GM12878 (cell line): Measurements from ENCODE around the gene PPARA. TPM values are rescaled to one million over a fixed set of nuclear protein-coding genes. Genes with fewer than 3 reads are reported as not detected.

Experiments used
- ATAC-seq: fragments of 200-7000 bp; cut with Tn5 transposase; 3 replicates; pipeline ENCODE4 v1.9.1; 2020; ENCODE audit warnings: mild to moderate bottlenecking, moderate library complexity
- BruUV-seq: library from RNA; stranded (reverse); fragments of 400-500 nt; replicated peaks from 2 replicates; lab custom pipeline; 2021; lab: Mats Ljungman, UMichigan
- CTCF ChIA-PET: fragments of 300-600 bp; sonication (Branson Sonifier 250); formaldehyde crosslinking; extraction: SDS; loops from one replicate; lab custom pipeline; 2021; ENCODE audit warnings: inconsistent platforms; lab: Yijun Ruan, JAX
- POLR2A ChIA-PET: fragments of 350-600 bp; formaldehyde crosslinking; extraction: SDS; loops from one replicate; lab custom pipeline; 2021; ENCODE audit warnings: inconsistent platforms; lab: Charles Lee
- RAD21 ChIA-PET: fragments of 300-600 bp; sonication (Branson Sonifier 250); formaldehyde crosslinking; loops from one replicate; lab custom pipeline; 2023; ENCODE audit warnings: antibody characterized with exemption; ENCODE audit not compliant: unreplicated experiment; lab: Charles Lee
- SMC1A ChIA-PET: fragments of 300-600 bp; sonication (Branson Sonifier 250); formaldehyde crosslinking; loops from one replicate; lab custom pipeline; 2023; ENCODE audit not compliant: unreplicated experiment, uncharacterized antibody; lab: Charles Lee
- DNase-seq: peaks from one replicate; pipeline ENCODE4 v3.0.0-alpha.2; 2011; ENCODE audit warnings: low read depth, low spot score
- FAIRE-seq: peaks from 3 replicates; lab custom pipeline; 2011; peaks lifted over from hg19 to GRCh38; lab: Jason Lieb, UNC
- H2AFZ ChIP-seq: 2 replicates; pipeline ENCODE4 v1.6.0; 2011; ENCODE audit warnings: low read depth, low read length, control low read depth; ENCODE audit not compliant: control insufficient read depth
- H3K27ac ChIP-seq: 2 replicates; pipeline ENCODE4 v1.5.1; 2011; ENCODE audit warnings: control low read depth; ENCODE audit not compliant: control insufficient read depth, insufficient read depth
- H3K27me3 ChIP-seq, 2 experiments: replicated peaks in 1 of 2; 2 replicates each; pipeline versions ENCODE4 v1.6.0 to v1.6.1; 2011; ENCODE audit warnings: low read length in 1 of 2; ENCODE audit not compliant: control insufficient read depth in 2 of 2, insufficient read depth in 2 of 2
- H3K36me3 ChIP-seq, 2 experiments: 2 replicates each; pipeline ENCODE4 v1.5.1; 2011; ENCODE audit warnings: low read length in 1 of 2; ENCODE audit not compliant: control insufficient read depth in 2 of 2, insufficient read depth in 2 of 2
- H3K4me1 ChIP-seq: 2 replicates; pipeline ENCODE4 v1.6.1; 2011; ENCODE audit warnings: mild to moderate bottlenecking, low read length, moderate library complexity, mixed read lengths; ENCODE audit not compliant: control insufficient read depth, insufficient read depth
- H3K4me2 ChIP-seq: 2 replicates; pipeline ENCODE4 v1.6.0; 2011; ENCODE audit warnings: control low read depth; ENCODE audit not compliant: control insufficient read depth, insufficient read depth
- H3K4me3 ChIP-seq: fragments of 200-600 bp; sonication (generic); 2 replicates; pipeline ENCODE4 v1.5.1; 2016
- H3K79me2 ChIP-seq: 2 replicates; pipeline ENCODE4 v1.6.0; 2011; ENCODE audit warnings: low read length; ENCODE audit not compliant: control insufficient read depth, insufficient read depth
- H3K9ac ChIP-seq: 2 replicates; pipeline ENCODE4 v1.8.0; 2011; ENCODE audit warnings: low read length, control low read depth, mixed read lengths; ENCODE audit not compliant: control insufficient read depth, insufficient read depth
- H3K9me3 ChIP-seq: replicated peaks from 3 replicates; pipeline ENCODE4 v1.5.1; 2011; ENCODE audit warnings: mild to moderate bottlenecking, low read length; ENCODE audit not compliant: control insufficient read depth, insufficient read depth
- H4K20me1 ChIP-seq: 2 replicates; pipeline ENCODE4 v1.6.0; 2011; ENCODE audit not compliant: control insufficient read depth, insufficient read depth
- ATF3 ChIP-seq: IDR thresholded peaks from 2 replicates; pipeline ENCODE4 v1.6.1; 2011; ENCODE audit warnings: low read depth, mild to moderate bottlenecking, low read length, moderate library complexity, borderline replicate concordance; ENCODE audit errors: extremely low read depth
- CREM ChIP-seq: IDR thresholded peaks from 2 replicates; pipeline ENCODE4 v1.6.1; 2014; ENCODE audit warnings: antibody characterized with exemption, low read depth
- DPF2 ChIP-seq: fragments of 450-650 bp; IDR thresholded peaks from 2 replicates; pipeline ENCODE4 v1.6.1; 2017; ENCODE audit warnings: mild to moderate bottlenecking
- HDAC6 ChIP-seq: fragments of 200-600 bp; sonication (generic); IDR thresholded peaks from one replicate; pipeline ENCODE4 v1.8.0; 2017; ENCODE audit warnings: antibody characterized with exemption; ENCODE audit not compliant: unreplicated experiment
- IKZF1 ChIP-seq: fragments of 450-650 bp; conservative IDR thresholded peaks from 2 replicates; pipeline ENCODE4 v1.6.1; 2017; ENCODE audit warnings: antibody characterized with exemption, mild to moderate bottlenecking
- JUND ChIP-seq: IDR thresholded peaks from 2 replicates; pipeline ENCODE4 v1.6.1; 2012; ENCODE audit warnings: low read depth, mild to moderate bottlenecking, low read length, improper control_type of control experiment, moderate library complexity
- NFXL1 ChIP-seq: fragments of 450-650 bp; IDR thresholded peaks from 2 replicates; pipeline ENCODE4 v1.6.1; 2017; ENCODE audit warnings: antibody characterized with exemption, mild to moderate bottlenecking, borderline replicate concordance
- NKRF ChIP-seq: fragments of 450-650 bp; conservative IDR thresholded peaks from 2 replicates; pipeline ENCODE4 v1.6.1; 2017; ENCODE audit warnings: mild to moderate bottlenecking, moderate library complexity
- POU2F2 ChIP-seq: IDR thresholded peaks from 3 replicates; pipeline ENCODE4 v1.6.1; 2011; ENCODE audit warnings: low read depth, mild to moderate bottlenecking, low read length, borderline replicate concordance
- RELA ChIP-seq: fragments of 450-650 bp; IDR thresholded peaks from 2 replicates; pipeline ENCODE4 v1.8.0; 2014; ENCODE audit warnings: borderline replicate concordance; ENCODE audit not compliant: partially characterized antibody
- YBX1 ChIP-seq: fragments of 450-650 bp; IDR thresholded peaks from 2 replicates; pipeline ENCODE4 v1.6.1; 2016; ENCODE audit warnings: antibody characterized with exemption
- WGBS: methylation state at CpG from one replicate; pipeline ENCODE4 v1.1.6; 2016; ENCODE audit warnings: low lambda C conversion rate; ENCODE audit not compliant: insufficient replicate concordance, insufficient coverage; ENCODE audit errors: missing lambda C conversion rate; 5-methylcytosine and 5-hydroxymethylcytosine counted together
- in situ Hi-C: fragments of 300-500 bp; cut with MboI; formaldehyde crosslinking; loops from 9 replicates; pipeline ENCODE4 v1.14.3; 2018; ENCODE audit warnings: mixed read lengths
- intact Hi-C: fragments of 100-400 bp; cut with micrococcal nuclease; formaldehyde crosslinking; loops from one replicate; pipeline ENCODE4 v1.14.2; 2022; ENCODE audit not compliant: unreplicated experiment
- polyA plus RNA-seq, 11 experiments: library from polyadenylated mRNA; depleted of rRNA in 4 of 11; unstranded in 6 of 11; stranded (reverse) in 5 of 11; fragments of >200 nt; fragmentation: Nextera tagmentation in 4 of 11; fragmentation: Illumina TruSeq in 1 of 11; extraction: Ambion mirVana in 4 of 11; extraction: Trizol in 1 of 11; gene quantifications; 1 replicate in 1 of 11; 2 replicates in 10 of 11; pipeline versions ENCODE4 v1.2.1 to v1.2.3, GENCODE V29; 2011 to 2016; ENCODE audit warnings: inconsistent platforms in 2 of 11, missing spikeins in 2 of 11, low read depth in 1 of 11
- total RNA-seq, 4 experiments: library from RNA; depleted of rRNA in 3 of 4; stranded (reverse); fragments of >200 nt in 3 of 4; fragmentation: Illumina TruSeq in 1 of 4; extraction: Trizol in 1 of 4; gene quantifications; 2 replicates each; pipeline versions ENCODE4 v1.2.1 to v1.2.3, GENCODE V29; 2013 to 2021

PPARA gene
- total and polyA plus RNA-seq, 10 of the 15 experiments (the other 5 are each of a cell fraction or from before 2014, with no cell fraction given): 0.72 to 10.4 (median 4.6) TPM

- Histone ChIP-seq H3K36me3 (no peaks in the 10 kb centered on the region), H3K27ac (no peak overlapping the region), H3K9ac (no peak overlapping the region), H3K27me3 (no peaks in the 10 kb centered on the region), H3K9me3 (no peaks in the 10 kb centered on the region), H3K79me2 (peaks cover 8% of the 10 kb centered on the region), H3K4me1 (no peaks in the 10 kb centered on the region), H4K20me1 (no peaks in the 10 kb centered on the region), H2AFZ (no peak overlapping the region), H3K4me3 (no peak overlapping the region), H3K4me2 (no peak overlapping the region)
- POLR2A ChIA-PET: interaction anchor here (0.5 kb wide), 1 partner anchor 8 kb away, joined by 4 read pairs; no protein-coding TSS in a partner anchor
- no TSS peak for BruUV-seq
- SMC1A ChIA-PET: no interaction called here
- 87% methylated on average over 16 of the region's 16 CpGs for WGBS
- CTCF ChIA-PET: interaction anchor here (0.5 to 1.5 kb wide), 2 partner anchors 157 to 239 kb away, joined by 3 read pairs; no protein-coding TSS in a partner anchor
- DNase-seq (no peak), ATAC-seq (no peak), FAIRE-seq (no peak)
- in situ Hi-C loops (no loop called here), intact Hi-C loops (no loop called here)
- TF ChIP-seq IKZF1 (no peak), NKRF (no peak), POU2F2 (no peak), YBX1 (no peak)
- RAD21 ChIA-PET: no interaction called here
Measured at GRCh38 chr22:46245511-46245910, 95.2 kb downstream of the PPARA start.

GRCh38 chr22:46246178-46246577, 95.9 kb downstream of the PPARA start:
- WGBS: 92% methylated on average over 10 of the region's 10 CpGs
- in situ Hi-C loops (no loop called here), intact Hi-C loops (no loop called here)
- Histone ChIP-seq H3K9me3 (no peaks in the 10 kb centered on the region), H3K27ac (no peak overlapping the region), H3K79me2 (peaks cover 14% of the 10 kb centered on the region), H3K9ac (no peak overlapping the region), H3K4me1 (peaks cover 4% of the 10 kb centered on the region; the same call in 1 of the 2 replicates), H4K20me1 (no peaks in the 10 kb centered on the region), H3K4me3 (no peak overlapping the region), H3K27me3 (no peaks in the 10 kb centered on the region), H2AFZ (no peak overlapping the region), H3K4me2 (no peak overlapping the region), H3K36me3 (no peaks in the 10 kb centered on the region)
- CTCF ChIA-PET: interaction anchor here (1.5 kb wide), 1 partner anchor 240 kb away, joined by 3 read pairs; no protein-coding TSS in a partner anchor
- ATAC-seq (no peak), FAIRE-seq (no peak), DNase-seq (no peak)
- POLR2A ChIA-PET: no interaction called here
- no peak for TF ChIP-seq ATF3
- TF ChIP-seq HDAC6: no peak
- no peak for TF ChIP-seq JUND
- no peak for TF ChIP-seq DPF2
- TF ChIP-seq NFXL1: no peak
- TF ChIP-seq IKZF1: no peak
- TF ChIP-seq CREM: no peak
- no peak for TF ChIP-seq RELA
- SMC1A ChIA-PET: no interaction called here
- RAD21 ChIA-PET: no interaction called here
- BruUV-seq: no TSS peak
